SIG-M5 (cell line): ENCODE results near the gene MYBPC1.

Experiments
- DNase-seq: peaks from one replicate; lab custom pipeline; 2025; lab: John Stamatoyannopoulos, UW

Gene MYBPC1

GRCh38 chr12:101599311-101599710 lies 4.5 kb downstream of the MYBPC1 start:
- DNase-seq: no peak

GRCh38 chr12:101599771-101600484 lies 5.2 kb downstream of the MYBPC1 start:
- no peak for DNase-seq

GRCh38 chr12:101604132-101604531 lies 9.4 kb downstream of the MYBPC1 start:
- DNase-seq: no peak

- DNase-seq: no peak
Observed at GRCh38 chr12:101607894-101608293, 13.1 kb downstream of the MYBPC1 start.

GRCh38 chr12:101608301-101609133 lies 13.7 kb downstream of the MYBPC1 start:
- DNase-seq: no peak

GRCh38 chr12:101609198-101609597 lies 14.4 kb downstream of the MYBPC1 start:
- DNase-seq: no peak

GRCh38 chr12:101612160-101612916 lies 17.6 kb downstream of the MYBPC1 start:
- DNase-seq: no peak

GRCh38 chr12:101616027-101616494 lies 21.3 kb downstream of the MYBPC1 start:
- DNase-seq: no peak

GRCh38 chr12:101619026-101619786 lies 24.4 kb downstream of the MYBPC1 start:
- no peak for DNase-seq

GRCh38 chr12:101619858-101620761 lies 25.3 kb downstream of the MYBPC1 start:
- DNase-seq: no peak

GRCh38 chr12:101620762-101621133 lies 26.0 kb downstream of the MYBPC1 start:
- no peak for DNase-seq

GRCh38 chr12:101628676-101629075 lies 33.9 kb downstream of the MYBPC1 start:
- DNase-seq: no peak

GRCh38 chr12:101634724-101635123 lies 40.0 kb downstream of the MYBPC1 start:
- DNase-seq: no peak

GRCh38 chr12:101637936-101638335 lies 43.2 kb downstream of the MYBPC1 start:
- DNase-seq: no peak

- no peak for DNase-seq
Observed at GRCh38 chr12:101642115-101643067, 47.6 kb downstream of the MYBPC1 start.

- no peak for DNase-seq
Observed at GRCh38 chr12:101647711-101648110, 52.9 kb downstream of the MYBPC1 start.

GRCh38 chr12:101648195-101648594 lies 53.4 kb downstream of the MYBPC1 start:
- no peak for DNase-seq

GRCh38 chr12:101650346-101651117 lies 55.8 kb downstream of the MYBPC1 start:
- no peak for DNase-seq

GRCh38 chr12:101653030-101653429 lies 58.3 kb downstream of the MYBPC1 start:
- DNase-seq: no peak
